Heart left ventricle (tissue), 16 donors: ENCODE data around the gene CTSW. TPM values are rescaled to one million over a fixed set of nuclear protein-coding genes. Genes with fewer than 3 reads are reported as not detected.

Experiments used
- ATAC-seq, 4 donors: fragments of 200-7000 bp; cut with Tn5 transposase; one replicate each; pipeline ENCODE4 v1.9.1; 2020 to 2022; ENCODE audit warnings: moderate library complexity in 4 of 4, mild to moderate bottlenecking in 3 of 4, moderate number of reproducible peaks in 1 of 4
- DNase-seq, 5 donors: peaks; one replicate each; pipeline ENCODE4 v3.0.0-alpha.2; 2020
- H3K27ac ChIP-seq, 12 donors: fragments of 200-600 bp; sonication (generic) in 4 of 12; one replicate each; pipeline versions ENCODE4 v1.5.0 to v1.8.0; 2016 to 2022; ENCODE audit warnings: mild to moderate bottlenecking in 2 of 12
- H3K27me3 ChIP-seq, 9 donors: fragments of 200-600 bp; sonication (generic) in 2 of 9; one replicate each; pipeline versions ENCODE4 v1.5.1 to v1.8.0; 2016 to 2022; ENCODE audit warnings: mild to moderate bottlenecking in 3 of 9
- H3K36me3 ChIP-seq, 9 donors: fragments of 200-600 bp; sonication (generic) in 2 of 9; one replicate each; pipeline versions ENCODE4 v1.5.0 to v1.8.0; 2018 to 2022; ENCODE audit warnings: mild to moderate bottlenecking in 2 of 9
- H3K4me1 ChIP-seq, 12 donors: fragments of 200-600 bp; sonication (generic) in 4 of 12; one replicate each; pipeline versions ENCODE4 v1.5.0 to v1.8.0; 2016 to 2022; ENCODE audit warnings: mild to moderate bottlenecking in 3 of 12
- H3K4me3 ChIP-seq, 12 donors: fragments of 200-600 bp; sonication (generic) in 4 of 12; one replicate each; pipeline versions ENCODE4 v1.5.0 to v1.8.0; 2017 to 2022; ENCODE audit warnings: mild to moderate bottlenecking in 9 of 12, moderate library complexity in 4 of 12
- H3K9me3 ChIP-seq, 12 donors: fragments of 200-600 bp; sonication (generic) in 4 of 12; one replicate each; pipeline versions ENCODE4 v1.5.0 to v1.8.0; 2016 to 2022; ENCODE audit warnings: mild to moderate bottlenecking in 1 of 12
- CTCF ChIP-seq, 12 donors: fragments of 200-600 bp; sonication (generic) in 4 of 12; IDR thresholded peaks; one replicate each; pipeline versions ENCODE4 v1.5.0 to v1.8.0; 2018 to 2022; ENCODE audit warnings: antibody characterized with exemption in 12 of 12, mild to moderate bottlenecking in 5 of 12
- POLR2A ChIP-seq, 2 donors: fragments of 450-650 bp; IDR thresholded peaks; one replicate each; pipeline ENCODE4 v1.6.1; 2017; ENCODE audit warnings: antibody characterized with exemption in 2 of 2, mild to moderate bottlenecking in 2 of 2, moderate library complexity in 2 of 2
- WGBS, 4 donors: extraction: QIAGEN DNeasy Blood & Tissue Kit in 2 of 4; methylation state at CpG; one replicate each; pipeline versions ENCODE4 v1.1.5 to v1.1.7; 2013 to 2018; 5-methylcytosine and 5-hydroxymethylcytosine counted together
- intact Hi-C, 10 donors: fragments of 100-400 bp; cut with DNase I; formaldehyde crosslinking; loops; one replicate each; pipeline versions ENCODE4 v1.11.1 to v1.14.2; 2022
- polyA plus RNA-seq, 2 donors: library from polyadenylated mRNA; stranded (reverse); fragments of 200-250 nt; gene quantifications; one replicate each; pipeline ENCODE4 v1.2.3, GENCODE V29; 2013
- total RNA-seq, 9 donors: library from RNA; depleted of rRNA in 2 of 9; stranded (reverse); fragments of >200 nt in 2 of 9; fragmentation: NEBNext Ultra II Directional in 3 of 9; extraction: Animal tissue kit (Norgen Biotek cat#: 25700) in 3 of 9; gene quantifications; one replicate each; pipeline versions ENCODE4 v1.1.0 to v1.2.4, GENCODE V29; 2016 to 2023
- donor health status: ischemic (EF 13 %, LVEDD 7.1; RV severe dilation, severe dysfunction).
- donor health status: healthy with polysubstance abuse.
- donor health status: DM: no; HTN: yes; CAD: no.
- donor health status: DM: no; HTN: no; CAD: no.
- donor health status: ischemic (EF 25% LVEDD 6.9; RV normal size, moderate dysfunction).
- donor health status: ischemic (EF 25% LVEDD 5.7; RV mildly dilated, moderate dysfunction).
- donor health status: healthy.
- donor health status: DM: yes; HTN: yes; CAD: no.
- donor health status: ischemic (EF 35%, LVEDD 5.7; RV mildly dilated, moderate dysfunction).
- donor health status: nonischemic (EF 11% LVEDD 7.7; RV severe dilation, severe dysfunction).
- donor health status: DM: yes; HTN: yes; CAD: no.
- donor health status: PGD.
- donor health status: ischemic (EF 29% LVEDD 5.4; RV normal size, mild dysfunction).
- donor health status: nonischemic (EF 23%, LVEDD 6.1; RV moderate dilation, normal function).

Gene CTSW
- total and polyA plus RNA-seq, 11 donors, result 0.16 to 9.4 (median 0.84) TPM; not detected in 1

DNA sequence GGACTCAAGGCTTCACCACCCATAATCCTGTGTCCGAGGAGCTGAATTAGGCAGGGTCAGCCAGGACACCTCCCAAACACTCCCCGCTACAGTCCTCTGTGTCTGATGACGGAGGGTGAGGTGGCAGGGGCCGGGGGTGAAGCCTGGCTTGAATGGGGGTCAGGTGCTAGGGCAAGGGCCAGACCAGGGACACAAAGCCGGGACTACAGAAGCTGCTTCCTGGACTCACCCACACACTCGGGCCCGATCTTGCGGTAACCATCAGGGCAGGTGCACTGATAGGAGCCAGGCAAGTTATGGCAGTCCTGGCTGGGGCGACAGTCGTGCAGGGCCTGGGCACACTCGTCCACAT is 9.4 kb upstream of the CTSW start:
- H3K4me1 ChIP-seq, result peaks cover 3 to 45% (median 22%) of the 10 kb centered on the region in 12 donors

GRCh38 chr11:65870706-65871681 is 8.6 kb upstream of the CTSW start:
- peaks cover 0 to 47% (median 38%) of the 10 kb centered on the region in 9 donors for H3K36me3 ChIP-seq
- H3K4me3 ChIP-seq, result peak overlapping the region in 9 of 12 donors; percentile 60 to 95 (median 68)
- 50 to 62% (median 59%) methylated on average over 18 to 24 of the region's 24 CpGs for WGBS, 4 donors
- peak overlapping the region; percentile 24 to 99 (median 94) for H3K27ac ChIP-seq
- TF ChIP-seq POLR2A (IDR thresholded peaks at IDR 0.05) (no peak), CTCF (IDR thresholded peaks at IDR 0.05) (no peak)
- peaks cover 3 to 45% (median 22%) of the 10 kb centered on the region in 12 donors for H3K4me1 ChIP-seq
- DNase-seq (peak; percentile 63 to 81 (median 81)), ATAC-seq (no peak)
- H3K9me3 ChIP-seq, result no peaks in the 10 kb centered on the region
- H3K27me3 ChIP-seq, result no peaks in the 10 kb centered on the region
- intact Hi-C loops, result no loop called here

More for the DNA sequence above, 9.4 kb upstream of the CTSW start:
- Histone ChIP-seq H3K4me3 (peak overlapping the region in 2 of 12 donors; percentile 28 to 81), H3K9me3 (no peaks in the 10 kb centered on the region), H3K27me3 (no peaks in the 10 kb centered on the region), H3K27ac (peak overlapping the region in 8 of 12 donors; percentile 75 to 99 (median 96)), H3K36me3 (peaks cover 0 to 54% (median 45%) of the 10 kb centered on the region in 9 donors)
- ATAC-seq, result no peak
- intact Hi-C loops, result no loop called here
- peak in 2 of 5 donors; percentile 32 to 35 for DNase-seq
- TF ChIP-seq POLR2A (IDR thresholded peaks at IDR 0.05), result no peak
- TF ChIP-seq CTCF (IDR thresholded peaks at IDR 0.05), result no peak
- WGBS, 4 donors, result 65 to 83% (median 70%) methylated on average over 5 to 11 of the region's 11 CpGs

GRCh38 chr11:65871811-65872548 is 7.7 kb upstream of the CTSW start:
- no peaks in the 10 kb centered on the region for H3K9me3 ChIP-seq
- H3K27me3 ChIP-seq, result no peaks in the 10 kb centered on the region
- peak; percentile 1 to 22 (median 10) for ATAC-seq
- peak in 2 of 5 donors; percentile 53 to 73 for DNase-seq
- intact Hi-C loops, result loop anchor here in 2 of 10 donors (2.0 kb wide), 1 partner anchor 13 kb away; the partner anchor contains the start of gene CFL1 (in 2 of the 2)
- WGBS, 4 donors, result 7 to 25% (median 16%) methylated on average over 11 to 26 of the region's 26 CpGs
- peak overlapping the region; percentile 32 to 95 (median 68) for H3K4me3 ChIP-seq
- peaks cover 0 to 37% (median 28%) of the 10 kb centered on the region in 9 donors for H3K36me3 ChIP-seq
- H3K27ac ChIP-seq, result peak overlapping the region; percentile 75 to 99 (median 96)
- peaks cover 3 to 45% (median 22%) of the 10 kb centered on the region in 12 donors for H3K4me1 ChIP-seq
- TF ChIP-seq POLR2A (IDR thresholded peaks at IDR 0.05) (no peak), CTCF (IDR thresholded peaks at IDR 0.05) (peak in 5 of 12 donors; percentile 12 to 36 (median 21))
